HG03097 (cell line): ENCODE results near the gene MUC2.
"Not testable (repeated sequence)": the region's sequence is repeated elsewhere in the genome, so short reads cannot be mapped to it uniquely, and the experiment has no call there.

Experiments used
- ATAC-seq: cut with Tn5 transposase; IDR thresholded peaks from one replicate; pipeline ENCODE4 v1.9.1; 2021; ENCODE audit not compliant: unreplicated experiment, low FRiP score

MUC2 gene

GRCh38 chr11:1102996-1103395 lies 28.3 kb downstream of the MUC2 start:
- no peak for ATAC-seq

GRCh38 chr11:1103401-1104360 lies 29.0 kb downstream of the MUC2 start:
- no peak for ATAC-seq

GRCh38 chr11:1104411-1105182 lies 29.9 kb downstream of the MUC2 start:
- no peak for ATAC-seq

GRCh38 chr11:1105183-1105565 lies 30.5 kb downstream of the MUC2 start:
- ATAC-seq: no peak

GRCh38 chr11:1106387-1106786 lies 31.7 kb downstream of the MUC2 start:
- ATAC-seq: no peak

GRCh38 chr11:1107316-1108245 lies 32.9 kb downstream of the MUC2 start:
- no peak for ATAC-seq

- ATAC-seq: no peak
Observed at GRCh38 chr11:1108246-1108900, 33.7 kb downstream of the MUC2 start.

- ATAC-seq: no peak
Observed at GRCh38 chr11:1109101-1109917, 34.6 kb downstream of the MUC2 start.

GRCh38 chr11:1109918-1110705 lies 35.4 kb downstream of the MUC2 start:
- no peak for ATAC-seq

- ATAC-seq: no peak
Observed at GRCh38 chr11:1111545-1112212, 37.0 kb downstream of the MUC2 start.

GRCh38 chr11:1112351-1113191 lies 37.9 kb downstream of the MUC2 start:
- no peak for ATAC-seq

GRCh38 chr11:1113405-1114201 lies 38.9 kb downstream of the MUC2 start:
- ATAC-seq: no peak

GRCh38 chr11:1115292-1115691 lies 40.6 kb downstream of the MUC2 start:
- not testable (repeated sequence) for ATAC-seq

- no peak for ATAC-seq
Observed at GRCh38 chr11:1116104-1116503, 41.4 kb downstream of the MUC2 start.

- no peak for ATAC-seq
Observed at GRCh38 chr11:1116666-1117390, 42.2 kb downstream of the MUC2 start.

GRCh38 chr11:1117992-1118391 lies 43.3 kb downstream of the MUC2 start:
- no peak for ATAC-seq
